C4-2B (cell line): ENCODE data around the gene FCER1G.

Experiments
- ZFX ChIP-seq: fragments of 450-650 bp; IDR thresholded peaks from 2 replicates; pipeline ENCODE4 v1.6.1; 2017
- TF ChIP-seq, protein P1 (sequence below): fragments of 450-650 bp; conservative IDR thresholded peaks from 2 replicates; pipeline ENCODE4 v1.5.1; 2017; ENCODE audit warnings: mild to moderate bottlenecking

DNA sequence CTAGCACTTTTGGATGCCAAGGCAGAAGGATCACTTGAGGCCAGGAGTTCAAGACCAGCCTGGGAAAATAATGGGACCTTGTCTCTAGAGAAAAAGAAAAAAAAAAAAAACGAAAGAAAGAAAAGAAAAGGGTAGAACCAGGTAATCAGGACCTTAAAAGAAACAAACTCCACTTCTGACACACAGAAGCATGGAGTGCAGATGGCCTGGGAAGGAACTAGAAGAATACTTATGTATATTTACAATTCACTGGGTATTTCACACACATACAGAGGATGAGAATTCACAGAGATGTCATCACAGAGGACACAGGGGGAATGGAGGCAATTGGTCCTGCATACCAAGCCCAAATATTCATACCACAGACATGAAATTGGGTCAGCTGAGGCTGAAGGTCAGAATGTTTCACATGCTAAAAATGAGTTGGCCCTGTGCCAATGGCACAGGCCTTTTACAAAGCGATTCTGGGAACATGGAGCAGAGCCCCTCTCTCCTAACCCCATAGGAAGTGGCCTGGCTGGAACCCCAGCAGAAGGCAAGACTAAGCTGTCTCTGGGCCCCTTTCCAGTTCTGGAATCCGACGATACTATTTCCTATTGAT lies 42.2 kb upstream of the FCER1G start:
- TF ChIP-seq, protein P1, sequence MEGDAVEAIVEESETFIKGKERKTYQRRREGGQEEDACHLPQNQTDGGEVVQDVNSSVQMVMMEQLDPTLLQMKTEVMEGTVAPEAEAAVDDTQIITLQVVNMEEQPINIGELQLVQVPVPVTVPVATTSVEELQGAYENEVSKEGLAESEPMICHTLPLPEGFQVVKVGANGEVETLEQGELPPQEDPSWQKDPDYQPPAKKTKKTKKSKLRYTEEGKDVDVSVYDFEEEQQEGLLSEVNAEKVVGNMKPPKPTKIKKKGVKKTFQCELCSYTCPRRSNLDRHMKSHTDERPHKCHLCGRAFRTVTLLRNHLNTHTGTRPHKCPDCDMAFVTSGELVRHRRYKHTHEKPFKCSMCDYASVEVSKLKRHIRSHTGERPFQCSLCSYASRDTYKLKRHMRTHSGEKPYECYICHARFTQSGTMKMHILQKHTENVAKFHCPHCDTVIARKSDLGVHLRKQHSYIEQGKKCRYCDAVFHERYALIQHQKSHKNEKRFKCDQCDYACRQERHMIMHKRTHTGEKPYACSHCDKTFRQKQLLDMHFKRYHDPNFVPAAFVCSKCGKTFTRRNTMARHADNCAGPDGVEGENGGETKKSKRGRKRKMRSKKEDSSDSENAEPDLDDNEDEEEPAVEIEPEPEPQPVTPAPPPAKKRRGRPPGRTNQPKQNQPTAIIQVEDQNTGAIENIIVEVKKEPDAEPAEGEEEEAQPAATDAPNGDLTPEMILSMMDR = no peak
- TF ChIP-seq ZFX = no peak
